DOHH2 (cell line): ENCODE data around the gene GLP2R.

Experiments
- CTCF ChIP-seq: fragments of 200-600 bp; sonication (generic); IDR thresholded peaks from one replicate; pipeline ENCODE4 v1.5.1; 2014; ENCODE audit warnings: antibody characterized with exemption, mild to moderate bottlenecking, low read depth, low read length; ENCODE audit not compliant: poor library complexity, severe bottlenecking
- EZH2phosphoT487 ChIP-seq: fragments of 200-600 bp; sonication (generic); IDR thresholded peaks from 2 replicates; pipeline ENCODE4 v1.6.1; 2017; ENCODE audit warnings: borderline replicate concordance, mild to moderate bottlenecking, antibody characterized with exemption, low read length, moderate library complexity, mixed read lengths

- TF ChIP-seq CTCF: no peak
- TF ChIP-seq EZH2phosphoT487: no peak
These were observed 47.1 kb downstream of the GLP2R start for GRCh38 chr17:9872852-9873251.
